Endothelial cell of umbilical vein (primary cell): ENCODE results near the gene ATP10B. TPM values are rescaled to one million over a fixed set of nuclear protein-coding genes. Genes with fewer than 3 reads are reported as not detected.

Experiments
- BruUV-seq: library from RNA; stranded (reverse); fragments of 400-500 nt; replicated peaks from 2 replicates; lab custom pipeline; 2021; lab: Mats Ljungman, UMichigan
- CTCF ChIA-PET: fragments of 300-600, 350-600 bp; sonication (Branson Sonifier 250); formaldehyde crosslinking; loops from one replicate; lab custom pipeline; 2021; ENCODE audit warnings: antibody characterized with exemption, inconsistent platforms; lab: Charles Lee
- POLR2A ChIA-PET: fragments of 300-600, 350-600 bp; sonication (Branson Sonifier 250); formaldehyde crosslinking; loops from one replicate; lab custom pipeline; 2021; ENCODE audit warnings: antibody characterized with exemption, inconsistent platforms; lab: Charles Lee
- DNase-seq: peaks from one replicate; pipeline ENCODE4 v3.0.0-alpha.2; 2011; ENCODE audit warnings: low read depth, low spot score
- FAIRE-seq: peaks from 2 replicates; lab custom pipeline; 2011; peaks lifted over from hg19 to GRCh38; lab: Jason Lieb, UNC
- H2AFZ ChIP-seq: 2 replicates; pipeline ENCODE4 v1.6.0; 2012; ENCODE audit warnings: low read depth, low read length, control low read depth, inconsistent platforms
- H3K27ac ChIP-seq: 2 replicates; pipeline ENCODE4 v1.5.1; 2011; ENCODE audit warnings: low read depth, mild to moderate bottlenecking, control low read depth, low read length, moderate library complexity; ENCODE audit not compliant: insufficient read depth
- H3K27me3 ChIP-seq, 2 experiments: 2 replicates each; pipeline versions ENCODE4 v1.6.0 to v1.6.1; 2011; ENCODE audit warnings: low read length in 2 of 2, mixed read lengths in 1 of 2; ENCODE audit not compliant: control insufficient read depth in 2 of 2, insufficient read depth in 2 of 2
- H3K36me3 ChIP-seq, 2 experiments: 2 replicates in 1 of 2; 3 replicates in 1 of 2; pipeline ENCODE4 v1.5.1; 2011; ENCODE audit warnings: low read length in 2 of 2, mild to moderate bottlenecking in 1 of 2, moderate library complexity in 1 of 2; ENCODE audit not compliant: control insufficient read depth in 2 of 2, insufficient read depth in 2 of 2; ENCODE audit errors: extremely low read depth in 1 of 2
- H3K4me1 ChIP-seq: 3 replicates; pipeline ENCODE4 v1.5.1; 2011; ENCODE audit warnings: mild to moderate bottlenecking, low read length; ENCODE audit not compliant: control insufficient read depth, insufficient read depth; ENCODE audit errors: extremely low read depth
- H3K4me2 ChIP-seq: 2 replicates; pipeline ENCODE4 v1.6.1; 2011; ENCODE audit warnings: low read length, control low read depth, mixed read lengths; ENCODE audit not compliant: insufficient read depth
- H3K4me3 ChIP-seq, 3 experiments: fragments of 200-600 bp in 1 of 3; sonication (generic), shearing (Covaris generic) in 1 of 3; replicated peaks in 1 of 3; 2 replicates each; pipeline ENCODE4 v1.5.1; 2011 to 2016; ENCODE audit warnings: control low read depth in 3 of 3, low read length in 3 of 3, mild to moderate bottlenecking in 2 of 3, inconsistent platforms in 1 of 3, low read depth in 1 of 3, moderate library complexity in 1 of 3; ENCODE audit not compliant: insufficient read depth in 1 of 3
- H3K79me2 ChIP-seq: 2 replicates; pipeline ENCODE4 v1.6.0; 2012; ENCODE audit warnings: low read length, inconsistent platforms; ENCODE audit not compliant: control insufficient read depth, insufficient read depth
- H3K9ac ChIP-seq: replicated peaks from 2 replicates; pipeline ENCODE3; 2011; ENCODE audit warnings: low read length, control low read depth; ENCODE audit not compliant: insufficient read depth; ENCODE audit errors: extremely low read depth
- H3K9me1 ChIP-seq: replicated peaks from 3 replicates; pipeline ENCODE4 v1.6.0; 2011; ENCODE audit warnings: mild to moderate bottlenecking, low read length; ENCODE audit not compliant: control insufficient read depth, insufficient read depth; ENCODE audit errors: extremely low read depth
- H3K9me3 ChIP-seq: replicated peaks from 2 replicates; pipeline ENCODE4 v1.5.1; 2012; ENCODE audit warnings: low read length, inconsistent platforms; ENCODE audit not compliant: control insufficient read depth, insufficient read depth
- H4K20me1 ChIP-seq: replicated peaks from 2 replicates; pipeline ENCODE3; 2011; ENCODE audit warnings: mild to moderate bottlenecking, low read length; ENCODE audit not compliant: control insufficient read depth, insufficient read depth; ENCODE audit errors: extremely low read depth
- EZH2 ChIP-seq: IDR thresholded peaks from 2 replicates; pipeline ENCODE4 v1.6.1; 2012; ENCODE audit warnings: borderline replicate concordance, low read depth, mild to moderate bottlenecking, moderate library complexity, low read length, inconsistent platforms; ENCODE audit not compliant: severe bottlenecking
- FOS ChIP-seq: IDR thresholded peaks from 2 replicates; pipeline ENCODE4 v1.6.1; 2011; ENCODE audit warnings: mild to moderate bottlenecking, low read length, moderate library complexity, borderline replicate concordance; ENCODE audit not compliant: insufficient read depth
- GATA2 ChIP-seq: IDR thresholded peaks from 2 replicates; pipeline ENCODE4 v1.7.0; 2011; ENCODE audit warnings: low read depth, mild to moderate bottlenecking, moderate library complexity, mixed read lengths, low read length; ENCODE audit not compliant: insufficient read length, insufficient read depth
- JUN ChIP-seq: IDR thresholded peaks from 2 replicates; pipeline ENCODE4 v1.6.1; 2011; ENCODE audit warnings: borderline replicate concordance, low read depth; ENCODE audit not compliant: insufficient read length, insufficient read depth
- MAX ChIP-seq: IDR thresholded peaks from 2 replicates; pipeline ENCODE4 v1.6.1; 2011; ENCODE audit not compliant: insufficient read depth, insufficient read length
- MYC ChIP-seq: IDR thresholded peaks from one replicate; pipeline ENCODE4 v1.6.1; 2011; ENCODE audit warnings: mild to moderate bottlenecking, low read depth, low read length
- POLR2A ChIP-seq: IDR thresholded peaks from 2 replicates; pipeline ENCODE4 v1.6.1; 2012; ENCODE audit warnings: low read depth, mild to moderate bottlenecking, control low read depth, low read length
- POLR2AphosphoS5 ChIP-seq: IDR thresholded peaks from 2 replicates; pipeline ENCODE4 v1.6.1; 2012; ENCODE audit warnings: low read depth, mild to moderate bottlenecking, control low read depth, low read length, moderate library complexity; ENCODE audit not compliant: insufficient read depth
- dilution Hi-C: fragments of 300-500 bp; cut with MboI; formaldehyde crosslinking; loops from one replicate; pipeline ENCODE4 v1.15.0; 2019; ENCODE audit warnings: low sequenced_read_pairs; ENCODE audit not compliant: extremely low pct_ligation_motif_present
- intact Hi-C: fragments of 100-400 bp; cut with micrococcal nuclease; formaldehyde crosslinking; loops from one replicate; pipeline ENCODE4 v1.10.0; 2022
- polyA plus RNA-seq, 4 experiments: library from polyadenylated mRNA; depleted of rRNA in 3 of 4; stranded (reverse) in 3 of 4; unstranded in 1 of 4; fragments of >200 nt; gene quantifications; 2 replicates each; pipeline versions ENCODE4 v1.2.1 to v1.2.3, GENCODE V29; 2011 to 2012; ENCODE audit warnings: missing spikeins in 1 of 4
- total RNA-seq: library from RNA; stranded (reverse); gene quantifications from 2 replicates; pipeline ENCODE4 v1.2.3, GENCODE V29; 2021
- TF ChIP-seq, protein P1 (sequence below), 2 donors: IDR thresholded peaks; 1 replicate in 1 of 2; 2 replicates in 1 of 2; pipeline ENCODE4 v1.5.1; 2011; ENCODE audit warnings: low read length in 2 of 2, mild to moderate bottlenecking in 2 of 2, moderate library complexity in 2 of 2, control low read depth in 1 of 2, inconsistent platforms in 1 of 2, low read depth in 1 of 2; ENCODE audit not compliant: insufficient read depth in 1 of 2; ENCODE audit errors: extremely low read depth in 1 of 2

ATP10B gene
- total and polyA plus RNA-seq, 2 donors (not counting 3 experiments of a cell fraction or from before 2014, with no cell fraction given): not detected

DNA sequence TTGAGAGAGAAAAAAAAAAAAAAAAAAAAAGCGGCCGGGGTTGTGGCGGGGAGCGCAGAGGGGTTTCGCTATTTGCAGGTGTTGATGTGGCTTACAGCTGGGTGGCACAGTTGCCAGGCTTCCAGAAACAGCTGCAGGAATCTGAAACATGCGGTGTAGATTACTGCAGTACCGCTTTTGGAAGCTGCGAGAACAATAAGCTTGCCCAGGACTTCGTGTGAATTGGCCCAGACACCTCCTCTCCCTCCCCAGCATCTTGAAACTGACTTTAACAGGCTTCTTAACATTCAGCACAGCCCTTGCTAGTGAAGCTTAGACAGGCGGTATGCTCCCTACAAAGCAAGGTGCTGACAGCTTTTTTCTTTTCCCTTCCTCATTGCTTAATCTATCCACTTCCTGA is 104.0 kb downstream of the ATP10B start:
- CTCF ChIA-PET: no interaction called here
- Histone ChIP-seq H4K20me1 (no peaks in the 10 kb centered on the region), H2AFZ (no peak overlapping the region), H3K4me1 (no peaks in the 10 kb centered on the region), H3K4me3 (no peak overlapping the region), H3K9me1 (no peaks in the 10 kb centered on the region), H3K9me3 (no peaks in the 10 kb centered on the region), H3K36me3 (no peaks in the 10 kb centered on the region), H3K27ac (no peak overlapping the region), H3K9ac (no peak overlapping the region), H3K4me2 (no peak overlapping the region), H3K79me2 (no peaks in the 10 kb centered on the region), H3K27me3 (no peaks in the 10 kb centered on the region)
- FAIRE-seq (no peak), DNase-seq (no peak)
- POLR2A ChIA-PET: no interaction called here
- TF ChIP-seq MYC (no peak), EZH2 (no peak), POLR2AphosphoS5 (no peak), FOS (no peak), POLR2A (no peak), MAX (no peak)
- dilution Hi-C loops (no loop called here), intact Hi-C loops (no loop called here)
- BruUV-seq: no TSS peak

- dilution Hi-C loops: no loop called here
- CTCF ChIA-PET: no interaction called here
- POLR2A ChIA-PET: no interaction called here
These were observed 104.5 kb downstream of the ATP10B start for GRCh38 chr5:160747559-160747958.

More at GRCh38 chr5:160747559-160747958, 104.5 kb downstream of the ATP10B start:
- no peak overlapping the region for H3K4me2 ChIP-seq
- TF ChIP-seq JUN (no peak), MAX (no peak), EZH2 (no peak), FOS (no peak), POLR2AphosphoS5 (no peak), GATA2 (no peak), POLR2A (no peak)
- TF ChIP-seq, protein P1, sequence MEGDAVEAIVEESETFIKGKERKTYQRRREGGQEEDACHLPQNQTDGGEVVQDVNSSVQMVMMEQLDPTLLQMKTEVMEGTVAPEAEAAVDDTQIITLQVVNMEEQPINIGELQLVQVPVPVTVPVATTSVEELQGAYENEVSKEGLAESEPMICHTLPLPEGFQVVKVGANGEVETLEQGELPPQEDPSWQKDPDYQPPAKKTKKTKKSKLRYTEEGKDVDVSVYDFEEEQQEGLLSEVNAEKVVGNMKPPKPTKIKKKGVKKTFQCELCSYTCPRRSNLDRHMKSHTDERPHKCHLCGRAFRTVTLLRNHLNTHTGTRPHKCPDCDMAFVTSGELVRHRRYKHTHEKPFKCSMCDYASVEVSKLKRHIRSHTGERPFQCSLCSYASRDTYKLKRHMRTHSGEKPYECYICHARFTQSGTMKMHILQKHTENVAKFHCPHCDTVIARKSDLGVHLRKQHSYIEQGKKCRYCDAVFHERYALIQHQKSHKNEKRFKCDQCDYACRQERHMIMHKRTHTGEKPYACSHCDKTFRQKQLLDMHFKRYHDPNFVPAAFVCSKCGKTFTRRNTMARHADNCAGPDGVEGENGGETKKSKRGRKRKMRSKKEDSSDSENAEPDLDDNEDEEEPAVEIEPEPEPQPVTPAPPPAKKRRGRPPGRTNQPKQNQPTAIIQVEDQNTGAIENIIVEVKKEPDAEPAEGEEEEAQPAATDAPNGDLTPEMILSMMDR (IDR thresholded peaks at IDR 0.05; ENCODE audit: extremely low read depth in 1 of 2, insufficient read depth in 1 of 2, low read depth in 1 of 2, low read length in 2 of 2): no peak
- DNase-seq: no peak
- H4K20me1 ChIP-seq: no peaks in the 10 kb centered on the region
- H3K79me2 ChIP-seq: no peaks in the 10 kb centered on the region
- H3K9ac ChIP-seq: no peak overlapping the region
- no peak overlapping the region for H3K27ac ChIP-seq
- H3K27me3 ChIP-seq: no peaks in the 10 kb centered on the region
- H3K36me3 ChIP-seq: no peaks in the 10 kb centered on the region
- H3K9me3 ChIP-seq: no peaks in the 10 kb centered on the region
- BruUV-seq: no TSS peak
- no peaks in the 10 kb centered on the region for H3K4me1 ChIP-seq
- no peak for FAIRE-seq
- no peak overlapping the region for H3K4me3 ChIP-seq
- intact Hi-C loops: no loop called here
- no peaks in the 10 kb centered on the region for H3K9me1 ChIP-seq
- H2AFZ ChIP-seq: no peak overlapping the region
